Muscle layer of duodenum (tissue), 2 donors: ENCODE results near the gene TMEM163.

Experiments
- H3K27ac ChIP-seq: one replicate; pipeline ENCODE4 v1.7.0; 2013; ENCODE audit warnings: mild to moderate bottlenecking, low read length
- H3K27me3 ChIP-seq: one replicate; pipeline ENCODE4 v1.7.0; 2013; ENCODE audit warnings: low read depth, mild to moderate bottlenecking, control low read depth, low read length
- H3K36me3 ChIP-seq, 2 donors: one replicate each; pipeline ENCODE4 v1.7.0; 2013; ENCODE audit warnings: low read length in 2 of 2, control low read depth in 1 of 2, mild to moderate bottlenecking in 1 of 2; ENCODE audit not compliant: insufficient read depth in 2 of 2, control insufficient read depth in 1 of 2
- H3K4me1 ChIP-seq, 2 donors: one replicate each; pipeline ENCODE4 v1.7.0; 2013; ENCODE audit warnings: low read length in 2 of 2, mild to moderate bottlenecking in 2 of 2, control low read depth in 1 of 2, moderate library complexity in 1 of 2; ENCODE audit not compliant: insufficient read depth in 2 of 2, control insufficient read depth in 1 of 2
- H3K4me3 ChIP-seq, 2 donors: one replicate each; pipeline ENCODE4 v1.7.0; 2013; ENCODE audit warnings: low read length in 2 of 2, low read depth in 1 of 2, mild to moderate bottlenecking in 1 of 2
- H3K9me3 ChIP-seq, 2 donors: one replicate each; pipeline ENCODE4 v1.7.0; 2013; ENCODE audit warnings: low read length in 2 of 2, control low read depth in 1 of 2, mild to moderate bottlenecking in 1 of 2; ENCODE audit not compliant: control insufficient read depth in 1 of 2
- donor health status: healthy.

The TMEM163 gene

DNA sequence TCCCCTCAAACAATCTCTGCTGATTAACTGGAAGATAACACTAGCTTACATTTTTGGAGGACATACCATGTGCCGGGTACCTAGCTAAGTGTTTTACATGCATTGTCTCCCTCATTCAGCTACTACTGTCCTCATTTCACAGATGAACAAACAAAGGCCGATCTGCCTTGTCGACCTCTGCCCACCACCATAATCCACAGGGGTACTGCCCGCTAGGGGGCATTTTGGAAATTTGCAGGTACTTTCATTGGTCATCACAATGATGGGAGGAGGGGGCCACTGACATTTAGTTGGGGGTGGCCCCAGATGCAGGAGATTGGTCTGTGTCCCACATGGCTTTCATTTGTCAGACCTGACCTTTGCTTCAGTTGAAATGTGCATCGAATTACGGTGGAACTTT, 3.9 kb upstream of the TMEM163 start:
- H3K27me3 ChIP-seq, result peaks cover 18% of the 10 kb centered on the region
- H3K27ac ChIP-seq, result no peak overlapping the region
- no peak overlapping the region for H3K4me3 ChIP-seq
- H3K4me1 ChIP-seq, result peaks cover 0 to 11% of the 10 kb centered on the region in 2 donors
- H3K36me3 ChIP-seq, result no peaks in the 10 kb centered on the region
- no peaks in the 10 kb centered on the region for H3K9me3 ChIP-seq

DNA sequence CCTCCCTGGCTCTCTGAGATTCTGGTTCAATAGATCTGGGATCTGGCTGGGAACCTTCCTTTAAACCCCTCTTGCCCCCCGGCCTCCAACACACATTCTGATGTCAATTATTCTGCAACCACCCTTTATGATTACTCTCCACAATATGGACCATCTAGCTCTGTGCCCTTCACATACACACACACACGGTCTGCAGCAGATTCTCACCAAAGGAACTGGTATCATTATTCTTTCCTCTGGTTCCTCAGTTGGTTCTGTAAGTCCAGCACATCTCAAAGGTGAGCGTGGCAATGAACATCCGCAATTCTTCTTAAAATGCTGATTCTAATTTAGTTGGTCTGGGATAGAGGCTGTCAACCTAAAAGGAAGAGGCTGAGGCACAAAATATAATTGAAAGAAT, 2.8 kb upstream of the TMEM163 start:
- H3K27ac ChIP-seq, result no peak overlapping the region
- H3K4me1 ChIP-seq, result peaks cover 0 to 14% of the 10 kb centered on the region in 2 donors
- no peaks in the 10 kb centered on the region for H3K36me3 ChIP-seq
- no peaks in the 10 kb centered on the region for H3K9me3 ChIP-seq
- no peak overlapping the region for H3K4me3 ChIP-seq
- H3K27me3 ChIP-seq, result peaks cover 29% of the 10 kb centered on the region

DNA sequence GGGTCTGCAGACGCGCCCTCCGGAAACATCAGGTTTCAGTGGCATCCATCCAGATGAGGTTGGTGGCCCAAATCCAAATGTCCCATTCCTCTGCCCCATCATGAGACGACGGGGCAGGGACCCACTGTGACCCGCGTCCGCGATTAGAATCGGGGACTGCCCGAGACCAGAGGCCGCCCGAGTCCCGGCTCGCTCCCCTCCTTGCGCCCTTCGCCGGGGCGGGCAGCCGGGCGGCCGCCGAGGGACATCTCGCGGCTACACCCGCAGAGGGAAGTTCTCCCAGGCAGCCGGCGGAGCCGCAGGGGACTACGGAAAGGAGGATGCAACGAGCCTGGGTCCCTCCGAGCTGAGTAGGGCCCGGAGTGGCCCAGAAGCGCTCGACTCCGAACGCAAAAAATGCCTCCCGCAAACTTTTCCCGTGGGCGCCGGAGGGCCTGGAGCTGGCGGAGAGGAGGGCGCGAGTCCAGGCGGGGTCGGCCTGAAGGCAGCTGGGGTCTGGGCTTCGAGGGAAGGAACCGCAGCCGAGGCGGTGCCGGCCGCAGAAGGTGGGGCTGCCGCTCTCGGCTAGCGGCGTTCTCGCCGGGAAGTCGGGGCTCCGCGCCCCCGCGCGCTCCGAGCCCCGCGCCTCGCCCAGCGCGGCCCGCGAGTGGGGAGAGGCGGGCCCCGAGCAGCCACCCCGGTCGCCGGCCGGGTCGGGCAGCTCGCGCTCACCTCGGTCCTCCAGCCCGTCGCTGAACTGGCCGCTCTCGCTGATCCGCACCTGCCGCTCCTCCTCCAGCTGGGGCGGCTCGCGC, 580 bp downstream of the TMEM163 start:
- Histone ChIP-seq H3K4me3 (peak overlapping the region in 1 of 2 donors; percentile 62), H3K27ac (no peak overlapping the region), H3K27me3 (peaks cover 43% of the 10 kb centered on the region), H3K4me1 (peaks cover 0 to 14% of the 10 kb centered on the region in 2 donors), H3K36me3 (no peaks in the 10 kb centered on the region), H3K9me3 (no peaks in the 10 kb centered on the region)

DNA sequence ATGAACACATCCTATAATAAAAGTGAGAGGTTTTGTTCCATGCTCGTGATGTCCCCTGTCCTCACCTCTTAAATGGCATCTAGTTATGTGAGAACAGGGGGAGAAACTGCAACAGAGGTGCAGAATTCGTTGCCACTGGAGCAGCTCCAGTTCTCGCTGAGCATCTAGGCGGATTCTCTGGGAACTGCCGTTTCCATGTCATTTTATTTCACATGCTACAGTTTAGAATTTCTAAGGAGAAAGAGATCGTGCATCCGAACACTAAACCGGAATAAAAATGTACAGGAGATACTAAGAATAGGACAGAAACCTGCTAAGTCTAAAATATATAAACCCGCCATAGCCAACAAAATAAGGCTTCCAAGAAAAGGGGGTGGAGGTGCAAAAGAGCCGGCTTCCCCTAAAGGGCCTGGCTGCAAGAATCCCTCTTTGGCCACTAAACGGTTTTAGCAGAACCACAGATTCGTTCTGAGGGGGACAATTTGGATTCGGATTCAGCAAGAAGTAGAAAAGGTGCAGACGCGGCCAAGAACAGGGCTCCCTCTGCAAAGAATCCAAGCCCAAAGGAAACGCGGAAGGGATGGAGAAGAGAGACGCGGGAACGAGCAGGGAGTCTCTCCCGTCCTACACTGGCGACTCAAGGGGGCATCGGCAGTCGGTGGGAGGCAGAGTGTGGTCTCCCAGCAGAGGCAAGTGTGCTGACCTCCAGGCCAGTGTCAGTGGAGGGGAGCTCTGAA, 1.3 kb downstream of the TMEM163 start:
- peaks cover 0 to 14% of the 10 kb centered on the region in 2 donors for H3K4me1 ChIP-seq
- H3K4me3 ChIP-seq, result peak overlapping the region; percentile 16 to 62
- H3K36me3 ChIP-seq, result no peaks in the 10 kb centered on the region
- H3K9me3 ChIP-seq, result no peaks in the 10 kb centered on the region
- H3K27me3 ChIP-seq, result peaks cover 43% of the 10 kb centered on the region
- no peak overlapping the region for H3K27ac ChIP-seq

DNA sequence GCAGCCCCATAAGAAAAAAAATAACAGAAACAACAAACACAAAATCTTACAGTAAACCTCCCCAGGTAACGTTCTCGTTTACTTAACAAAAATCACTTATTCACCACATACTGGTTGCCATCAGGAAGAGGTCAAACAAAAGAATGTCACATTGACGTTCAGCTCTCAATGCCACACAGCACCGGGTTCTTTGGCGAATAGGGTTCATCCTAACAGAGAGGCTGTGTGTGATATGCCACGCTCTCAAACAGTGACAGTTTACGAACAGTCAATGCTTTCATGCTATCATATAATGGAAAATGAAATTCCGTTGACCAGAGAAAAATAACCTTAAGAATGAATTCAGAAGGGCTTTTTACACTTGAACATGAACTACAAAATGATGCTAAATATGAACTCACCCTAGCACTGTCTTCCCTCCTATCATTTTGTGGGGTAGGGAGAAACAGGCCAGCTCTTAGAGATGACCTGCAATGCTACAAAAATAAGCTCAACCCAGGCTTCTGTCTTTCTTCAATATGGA, 2.0 kb downstream of the TMEM163 start:
- Histone ChIP-seq H3K27me3 (peaks cover 43% of the 10 kb centered on the region), H3K9me3 (no peaks in the 10 kb centered on the region), H3K27ac (no peak overlapping the region), H3K4me3 (no peak overlapping the region), H3K4me1 (peaks cover 0 to 14% of the 10 kb centered on the region in 2 donors), H3K36me3 (no peaks in the 10 kb centered on the region)

DNA sequence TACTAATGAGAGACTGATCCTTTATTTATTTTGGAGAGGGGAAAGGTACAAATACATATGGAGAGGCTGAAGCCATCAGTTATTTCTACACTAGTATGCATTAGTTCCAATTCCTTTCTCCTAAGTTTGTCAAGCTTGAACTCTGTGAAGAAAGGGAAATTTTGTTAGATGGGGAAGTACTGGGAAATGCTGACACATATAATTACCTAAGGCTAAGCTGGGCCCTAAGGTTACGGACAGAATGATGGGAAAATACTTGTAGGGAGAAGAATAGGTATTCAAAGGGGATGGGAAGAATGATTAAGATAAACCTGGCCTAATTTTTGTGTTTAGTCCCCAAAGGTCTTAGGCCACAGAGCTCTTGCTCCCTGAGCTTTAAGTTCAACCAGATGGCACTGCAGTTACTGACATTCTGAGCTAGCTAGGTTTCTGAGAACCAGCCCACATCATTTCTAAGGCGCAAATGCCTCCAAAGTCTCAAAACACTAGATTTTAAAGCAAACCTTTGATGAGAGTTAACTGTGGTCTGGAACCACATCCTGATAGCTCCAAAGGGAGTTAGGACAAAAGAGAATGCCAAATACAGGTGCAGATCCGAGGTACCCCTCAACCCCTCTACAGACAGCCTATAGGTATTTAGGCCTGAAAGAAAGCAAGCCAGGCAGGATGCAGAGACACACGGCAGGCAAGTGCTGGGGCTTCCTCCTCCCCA, 2.7 kb downstream of the TMEM163 start:
- Histone ChIP-seq H3K9me3 (no peaks in the 10 kb centered on the region), H3K36me3 (no peaks in the 10 kb centered on the region), H3K27ac (no peak overlapping the region), H3K27me3 (peaks cover 43% of the 10 kb centered on the region), H3K4me1 (peaks cover 0 to 14% of the 10 kb centered on the region in 2 donors), H3K4me3 (no peak overlapping the region)

DNA sequence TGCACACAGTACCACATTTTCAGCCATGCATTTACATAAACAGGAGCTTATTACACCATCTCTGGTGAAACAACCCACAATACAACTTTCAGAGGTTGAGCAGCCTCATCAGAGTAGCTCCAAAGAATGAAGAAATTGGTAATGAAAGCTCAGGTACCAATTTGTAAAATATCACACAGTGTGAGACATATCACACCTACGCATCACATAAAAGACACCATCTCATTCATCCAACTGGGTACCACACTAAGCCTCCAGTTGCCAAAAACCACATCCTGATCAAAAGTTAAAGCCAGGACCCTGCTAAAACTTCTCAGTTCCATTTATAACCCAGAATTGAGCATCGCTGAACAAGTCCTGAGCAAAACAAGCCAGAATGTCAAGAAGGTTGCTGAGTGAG, 4.6 kb downstream of the TMEM163 start:
- H3K27me3 ChIP-seq, result peaks cover 30% of the 10 kb centered on the region
- H3K9me3 ChIP-seq, result no peaks in the 10 kb centered on the region
- H3K4me3 ChIP-seq, result no peak overlapping the region
- no peak overlapping the region for H3K27ac ChIP-seq
- H3K4me1 ChIP-seq, result peaks cover 0 to 13% of the 10 kb centered on the region in 2 donors
- no peaks in the 10 kb centered on the region for H3K36me3 ChIP-seq

DNA sequence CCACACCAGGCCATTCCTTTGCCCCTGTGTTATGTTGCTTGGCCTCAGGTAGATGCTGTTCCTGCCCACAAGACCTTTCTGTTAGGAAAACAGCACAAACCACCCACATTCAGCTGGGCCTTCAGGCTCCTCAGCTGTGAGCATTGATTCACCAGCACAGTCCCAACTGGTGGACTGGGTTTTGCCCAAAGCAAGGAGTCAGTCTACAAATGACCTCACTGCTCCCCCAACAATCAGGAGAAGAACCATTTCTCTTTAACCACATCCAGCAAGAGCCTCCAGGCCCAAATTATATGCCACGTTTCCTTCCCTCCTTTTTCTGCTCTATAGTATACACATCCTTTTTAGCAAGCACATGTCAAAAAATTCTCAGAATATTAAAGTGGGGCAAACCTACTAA, 5.2 kb downstream of the TMEM163 start:
- no peaks in the 10 kb centered on the region for H3K9me3 ChIP-seq
- H3K4me3 ChIP-seq, result no peak overlapping the region
- H3K4me1 ChIP-seq, result peaks cover 0 to 10% of the 10 kb centered on the region in 2 donors
- no peaks in the 10 kb centered on the region for H3K36me3 ChIP-seq
- peaks cover 30% of the 10 kb centered on the region for H3K27me3 ChIP-seq
- H3K27ac ChIP-seq, result no peak overlapping the region

DNA sequence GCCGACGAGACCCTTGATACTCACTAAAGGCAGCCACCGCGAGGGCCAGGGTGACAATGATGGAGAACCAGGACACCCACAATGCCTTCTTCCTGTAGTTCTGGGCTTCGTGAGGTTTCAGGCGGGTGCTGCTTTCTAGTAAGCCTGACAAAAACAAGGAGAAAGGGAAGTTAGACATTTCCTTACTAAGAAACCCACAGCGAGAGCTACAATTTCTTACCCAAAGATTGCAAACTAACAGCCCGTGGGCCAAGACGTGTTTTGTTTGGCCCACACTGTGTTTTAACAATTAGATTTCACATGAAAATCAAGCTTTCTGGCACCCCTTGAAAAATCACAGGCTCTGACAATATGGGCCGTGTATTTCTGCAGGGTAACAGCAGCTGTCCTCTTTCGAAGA, 5.6 kb downstream of the TMEM163 start:
- Histone ChIP-seq H3K36me3 (no peaks in the 10 kb centered on the region), H3K27me3 (peaks cover 29% of the 10 kb centered on the region), H3K4me1 (peaks cover 0 to 7% of the 10 kb centered on the region in 2 donors), H3K4me3 (no peak overlapping the region), H3K9me3 (no peaks in the 10 kb centered on the region), H3K27ac (no peak overlapping the region)

DNA sequence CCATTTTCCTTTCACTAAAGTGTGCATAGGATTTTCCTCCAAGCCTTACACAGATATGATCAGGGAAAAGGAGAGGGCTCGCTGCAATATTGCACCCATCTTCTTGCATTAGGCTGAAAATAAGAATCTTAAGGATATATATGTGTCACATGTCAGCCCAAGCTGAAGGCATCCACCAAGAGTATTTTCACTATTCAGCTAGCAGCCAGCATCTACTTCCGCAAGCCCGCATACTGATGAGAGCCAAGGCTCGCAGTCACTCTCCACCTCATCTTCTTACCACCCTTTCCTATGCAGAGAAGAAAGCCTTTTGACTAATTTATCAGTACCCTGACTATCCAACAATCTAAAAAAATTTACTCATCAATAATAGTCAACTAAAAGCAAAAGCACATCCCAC, 6.1 kb downstream of the TMEM163 start:
- H3K9me3 ChIP-seq, result no peaks in the 10 kb centered on the region
- peaks cover 0 to 3% of the 10 kb centered on the region in 2 donors for H3K4me1 ChIP-seq
- H3K4me3 ChIP-seq, result no peak overlapping the region
- H3K27me3 ChIP-seq, result peaks cover 25% of the 10 kb centered on the region
- no peak overlapping the region for H3K27ac ChIP-seq
- no peaks in the 10 kb centered on the region for H3K36me3 ChIP-seq

DNA sequence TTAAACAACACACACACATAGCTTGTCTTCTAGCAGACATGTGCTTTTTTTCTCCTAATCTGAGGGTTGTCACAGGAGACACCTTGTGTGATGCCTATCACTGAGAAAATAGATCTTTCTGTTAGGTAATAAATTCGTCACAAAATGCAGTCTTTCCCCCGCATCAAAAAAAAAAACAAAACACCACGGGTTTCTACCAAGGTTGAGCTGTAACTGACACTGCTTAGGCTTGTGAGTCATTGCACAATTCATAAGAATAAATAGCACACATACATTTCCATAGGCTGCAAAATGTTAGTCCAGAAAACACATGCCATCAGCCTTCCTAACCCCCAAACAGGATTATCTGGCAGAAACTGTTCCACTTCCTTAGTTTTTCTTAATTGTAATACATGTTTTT, 6.5 kb downstream of the TMEM163 start:
- Histone ChIP-seq H3K27ac (no peak overlapping the region), H3K4me1 (no peaks in the 10 kb centered on the region), H3K27me3 (peaks cover 20% of the 10 kb centered on the region), H3K4me3 (no peak overlapping the region), H3K36me3 (no peaks in the 10 kb centered on the region), H3K9me3 (no peaks in the 10 kb centered on the region)
